GM18873 (cell line): ENCODE data around the gene LY6G5C.

Experiments
- ATAC-seq: cut with Tn5 transposase; IDR thresholded peaks from one replicate; pipeline ENCODE4 v1.9.1; 2021; ENCODE audit warnings: mild to moderate bottlenecking, moderate library complexity, moderate number of reproducible peaks; ENCODE audit not compliant: unreplicated experiment, low FRiP score

Gene LY6G5C

GRCh38 chr6:31680226-31681134, at the start of gene LY6G5C:
TSS of gene LY6G5C (minus strand) at chr6:31681067. CDS start at chr6:31680373, 694 bp downstream.
- no peak for ATAC-seq

- no peak for ATAC-seq
These were observed 49.2 kb upstream of the LY6G5C start for GRCh38 chr6:31729979-31730630.

GRCh38 chr6:31729515-31729978, 48.7 kb upstream of the LY6G5C start:
- ATAC-seq = no peak

GRCh38 chr6:31728767-31729514, 48.1 kb upstream of the LY6G5C start, which contains the start of gene DDAH2:
TSS of gene DDAH2 (minus strand) at chr6:31729299. CDS start at chr6:31729161, 138 bp downstream.
- no peak for ATAC-seq

GRCh38 chr6:31727717-31728671, 47.1 kb upstream of the LY6G5C start:
- no peak for ATAC-seq

GRCh38 chr6:31727034-31727716, 46.3 kb upstream of the LY6G5C start:
- no peak for ATAC-seq

GRCh38 chr6:31725502-31726350, 44.9 kb upstream of the LY6G5C start:
- ATAC-seq = no peak

- no peak for ATAC-seq
These were observed 43.3 kb upstream of the LY6G5C start for GRCh38 chr6:31723980-31724691.

- no peak for ATAC-seq
These were observed 42.5 kb upstream of the LY6G5C start, which contains the start of gene MPIG6B for GRCh38 chr6:31723245-31723979. TSS of gene MPIG6B (plus strand) at chr6:31723373. CDS start at chr6:31723384, 11 bp downstream.

- no peak for ATAC-seq
These were observed 41.3 kb upstream of the LY6G5C start for GRCh38 chr6:31722173-31722572.

- no peak for ATAC-seq
These were observed 40.6 kb upstream of the LY6G5C start, which contains the start of gene LY6G6C for GRCh38 chr6:31721351-31722020. TSS of gene LY6G6C (minus strand) at chr6:31721746. CDS start at chr6:31721679, 67 bp downstream.

GRCh38 chr6:31720196-31720770, 39.4 kb upstream of the LY6G5C start:
- ATAC-seq = no peak

GRCh38 chr6:31719001-31719400, 38.1 kb upstream of the LY6G5C start:
- no peak for ATAC-seq

- ATAC-seq = no peak
These were observed 37.4 kb upstream of the LY6G5C start for GRCh38 chr6:31718265-31718664.

GRCh38 chr6:31717499-31718222, 36.8 kb upstream of the LY6G5C start:
- no peak for ATAC-seq
